ENCODE data around the gene STRADA.

The STRADA gene

DNA sequence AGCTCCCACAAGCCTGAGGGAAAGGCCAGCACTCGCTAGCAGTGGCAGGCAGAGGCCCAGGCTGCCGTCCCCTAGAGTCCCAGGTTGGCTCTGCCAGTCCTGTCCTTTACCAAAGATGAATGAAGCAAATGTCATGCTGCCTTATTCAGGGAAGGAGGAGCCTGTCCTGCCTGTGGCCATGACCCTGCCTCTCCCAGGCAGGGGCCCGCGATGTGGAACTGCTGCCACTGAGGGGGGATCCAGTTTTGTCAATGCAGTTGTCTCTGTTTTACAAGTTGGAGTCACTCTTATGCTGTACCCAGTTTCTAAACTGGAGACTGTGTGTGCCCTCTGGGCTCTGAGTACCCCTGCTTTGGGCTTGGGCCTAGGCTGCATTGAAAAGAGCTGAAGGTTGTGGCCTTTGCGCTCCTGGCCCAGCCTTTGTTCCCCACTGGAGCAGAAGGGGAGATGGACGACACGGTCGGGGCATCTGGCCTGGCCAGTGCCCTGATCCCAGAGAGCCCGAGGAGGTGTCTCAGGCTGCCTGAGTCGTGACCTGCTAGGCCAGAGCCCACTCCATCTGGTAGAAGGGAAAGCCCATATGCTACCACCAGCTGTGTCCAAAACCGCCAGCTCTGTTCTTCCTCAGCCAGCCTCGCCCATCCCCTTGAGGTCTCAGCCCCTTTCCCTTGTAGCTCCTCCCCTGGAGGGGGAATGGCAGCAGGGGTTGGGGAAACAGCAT, 47.2 kb downstream of the STRADA start:
- Histone ChIP-seq H3K9ac (ENCODE audit: low read depth, low read length) (no peak overlapping the region), H3K9me3 (ENCODE audit: control insufficient read depth, insufficient read depth, low read length) (no peaks in the 10 kb centered on the region), H3K36me3 (ENCODE audit: insufficient read depth, low read length) (peaks cover 3% of the 10 kb centered on the region; the same call in 1 of the 2 replicates), H3K4me1 (ENCODE audit: insufficient read depth, low read length) (peaks cover 14% of the 10 kb centered on the region; the same call in 1 of the 2 replicates)

DNA sequence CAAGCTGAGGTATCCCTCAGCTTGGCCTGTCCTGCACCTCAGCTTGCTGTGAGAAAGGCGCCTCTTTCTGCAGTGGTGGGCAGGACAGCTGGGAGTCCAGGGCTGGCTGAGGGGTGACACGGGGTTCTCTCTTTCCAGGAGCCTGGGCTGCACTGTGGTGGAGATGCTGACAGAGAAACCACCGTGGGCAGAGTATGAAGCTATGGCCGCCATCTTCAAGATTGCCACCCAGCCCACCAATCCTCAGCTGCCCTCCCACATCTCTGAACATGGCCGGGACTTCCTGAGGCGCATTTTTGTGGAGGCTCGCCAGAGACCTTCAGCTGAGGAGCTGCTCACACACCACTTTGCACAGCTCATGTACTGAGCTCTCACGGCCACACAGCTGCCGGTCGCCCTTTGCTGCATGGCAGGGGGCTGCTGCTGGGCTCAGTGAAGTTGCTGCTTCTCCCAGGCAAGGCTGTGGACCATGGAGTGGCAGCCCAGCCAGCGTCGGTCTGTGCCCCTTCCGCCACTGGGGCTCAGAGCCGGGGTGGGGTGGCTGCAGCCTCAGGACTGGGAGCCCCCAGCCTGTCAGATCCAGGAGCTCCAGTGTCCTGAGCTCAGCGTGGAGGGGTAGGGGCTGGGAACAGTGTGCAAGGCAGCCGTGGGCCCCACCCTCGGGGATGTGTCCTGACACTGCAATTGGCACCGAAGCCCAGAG, 48.0 kb downstream of the STRADA start:
- no peak overlapping the region for H3K9ac ChIP-seq (ENCODE audit: low read depth, low read length)
- peaks cover 14% of the 10 kb centered on the region; the same call in 1 of the 2 replicates for H3K4me1 ChIP-seq (ENCODE audit: insufficient read depth, low read length)

DNA sequence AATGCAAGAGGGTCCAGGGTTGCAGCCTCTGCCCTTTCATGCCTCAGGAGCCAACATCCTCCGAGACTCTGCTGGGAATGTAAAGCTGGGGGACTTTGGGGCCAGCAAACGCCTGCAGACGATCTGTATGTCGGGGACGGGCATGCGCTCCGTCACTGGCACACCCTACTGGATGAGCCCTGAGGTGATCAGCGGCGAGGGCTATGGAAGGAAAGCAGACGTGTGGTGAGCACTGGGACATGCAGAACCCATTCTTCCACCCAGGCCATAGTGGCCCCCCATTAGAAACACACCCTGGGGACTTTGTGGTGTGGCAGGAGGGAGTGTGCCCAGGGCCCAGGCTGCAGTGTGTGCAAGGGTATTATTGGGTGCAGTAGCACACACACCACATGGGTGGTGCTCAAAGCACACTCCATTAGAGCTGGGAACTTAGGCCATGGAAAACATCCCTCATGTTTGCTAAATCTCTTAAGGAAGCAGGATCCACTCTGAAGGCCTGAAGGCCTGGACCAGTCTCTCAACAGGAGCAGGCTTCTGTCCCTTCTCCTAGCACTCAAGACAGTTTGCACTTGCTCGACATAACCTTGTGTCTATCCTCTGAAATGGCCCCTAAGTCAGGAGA, 49.3 kb downstream of the STRADA start:
- Histone ChIP-seq H3K36me3 (ENCODE audit: insufficient read depth, low read length) (peaks cover 10% of the 10 kb centered on the region; the same call in 1 of the 2 replicates), H3K4me1 (ENCODE audit: insufficient read depth, low read length) (peaks cover 8% of the 10 kb centered on the region; the same call in 1 of the 2 replicates), H3K9ac (ENCODE audit: low read depth, low read length) (no peak overlapping the region), H3K9me3 (ENCODE audit: control insufficient read depth, insufficient read depth, low read length) (no peaks in the 10 kb centered on the region)

More for the DNA sequence above, 48.0 kb downstream of the STRADA start:
- Histone ChIP-seq H3K9me3 (ENCODE audit: control insufficient read depth, insufficient read depth, low read length) (no peaks in the 10 kb centered on the region), H3K36me3 (ENCODE audit: insufficient read depth, low read length) (peaks cover 7% of the 10 kb centered on the region; the same call in 1 of the 2 replicates)

DNA sequence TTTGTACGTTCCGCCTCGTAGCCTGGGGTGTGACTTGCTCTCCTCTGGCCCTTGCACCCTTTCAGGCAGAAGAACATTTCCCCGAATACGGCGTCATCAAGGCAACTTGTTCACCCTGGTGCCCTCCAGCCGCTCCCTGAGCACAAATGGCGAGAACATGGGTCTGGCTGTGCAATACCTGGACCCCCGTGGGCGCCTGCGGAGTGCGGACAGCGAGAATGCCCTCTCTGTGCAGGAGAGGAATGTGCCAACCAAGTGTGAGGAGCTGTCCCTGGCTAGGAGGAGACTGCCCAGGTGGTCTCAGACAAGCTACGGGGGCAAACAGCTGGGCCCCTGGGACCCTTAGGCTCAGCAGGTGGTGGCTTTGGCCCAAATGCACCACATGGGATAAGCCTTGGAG, 52.1 kb downstream of the STRADA start:
- peaks cover 15% of the 10 kb centered on the region; the same call in 1 of the 2 replicates for H3K36me3 ChIP-seq (ENCODE audit: insufficient read depth, low read length)
- H3K9ac ChIP-seq (ENCODE audit: low read depth, low read length): no peak overlapping the region

DNA sequence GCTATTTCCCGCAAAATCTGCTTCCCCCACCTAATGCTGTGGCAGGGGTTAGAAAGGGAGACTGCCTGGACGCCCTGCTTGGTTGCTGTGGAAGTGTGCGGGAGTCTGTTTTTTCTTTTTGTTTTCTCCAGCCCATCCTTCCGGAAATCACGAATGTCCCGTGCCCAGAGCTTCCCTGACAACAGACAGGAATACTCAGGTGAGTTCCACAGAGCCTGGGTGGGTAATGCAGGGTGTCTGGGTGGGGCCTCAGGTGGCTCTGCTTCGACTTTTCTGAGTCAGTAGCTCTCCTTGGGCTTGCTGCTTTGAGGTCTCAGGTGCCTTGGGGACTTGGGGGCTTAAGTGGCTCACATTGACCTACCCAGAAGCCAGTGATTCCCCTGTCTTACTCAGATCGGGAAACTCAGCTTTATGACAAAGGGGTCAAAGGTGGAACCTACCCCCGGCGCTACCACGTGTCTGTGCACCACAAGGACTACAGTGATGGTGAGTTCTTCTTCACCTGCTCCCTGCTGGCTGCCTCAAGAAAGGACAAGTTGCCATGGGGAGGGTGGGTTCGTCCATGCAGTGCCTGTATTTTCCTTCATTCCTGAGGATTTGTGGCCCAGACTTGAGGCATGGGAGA, 53.1 kb downstream of the STRADA start:
- Histone ChIP-seq H3K9ac (ENCODE audit: low read depth, low read length) (no peak overlapping the region), H3K4me1 (ENCODE audit: insufficient read depth, low read length) (no peaks in the 10 kb centered on the region), H3K9me3 (ENCODE audit: control insufficient read depth, insufficient read depth, low read length) (no peaks in the 10 kb centered on the region), H3K36me3 (ENCODE audit: insufficient read depth, low read length) (peaks cover 15% of the 10 kb centered on the region; the same call in 1 of the 2 replicates)

More for the DNA sequence above, 52.1 kb downstream of the STRADA start:
- H3K9me3 ChIP-seq (ENCODE audit: control insufficient read depth, insufficient read depth, low read length): no peaks in the 10 kb centered on the region
- peaks cover 3% of the 10 kb centered on the region; the same call in 1 of the 2 replicates for H3K4me1 ChIP-seq (ENCODE audit: insufficient read depth, low read length)

DNA sequence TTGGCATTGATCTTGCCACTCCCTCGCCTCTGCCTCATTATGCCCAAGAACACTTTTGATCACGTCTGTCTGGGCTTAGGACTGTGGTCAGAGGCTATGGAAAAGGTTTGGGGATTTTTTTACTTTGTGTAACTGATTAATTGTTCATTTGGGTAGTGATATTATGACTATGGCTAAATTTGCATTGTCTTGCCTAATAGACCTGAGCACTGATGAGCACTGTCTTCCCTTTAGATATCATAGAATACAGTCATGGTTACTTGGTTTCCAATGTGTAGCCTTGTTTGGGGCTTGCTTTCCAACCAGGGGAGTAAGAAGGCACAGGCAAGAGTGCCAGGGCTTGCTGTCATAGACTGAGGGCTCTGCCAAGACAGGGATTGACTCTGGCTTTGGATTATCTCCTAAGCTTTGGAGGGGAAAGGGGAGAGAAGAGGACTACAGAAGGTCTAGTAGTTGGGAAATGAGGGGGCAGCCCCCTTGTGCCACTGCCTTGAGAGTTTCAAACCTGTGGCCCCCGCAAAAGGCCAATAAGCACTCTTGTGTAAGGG, 55.4 kb downstream of the STRADA start:
- Histone ChIP-seq H3K9me3 (ENCODE audit: control insufficient read depth, insufficient read depth, low read length) (no peaks in the 10 kb centered on the region), H3K4me1 (ENCODE audit: insufficient read depth, low read length) (0 out of 2 replicates have a peak, but pooled peaks cover 3% of the 10 kb centered on the region), H3K9ac (ENCODE audit: low read depth, low read length) (no peak overlapping the region), H3K36me3 (ENCODE audit: insufficient read depth, low read length) (peaks cover 15% of the 10 kb centered on the region; the same call in 1 of the 2 replicates)

DNA sequence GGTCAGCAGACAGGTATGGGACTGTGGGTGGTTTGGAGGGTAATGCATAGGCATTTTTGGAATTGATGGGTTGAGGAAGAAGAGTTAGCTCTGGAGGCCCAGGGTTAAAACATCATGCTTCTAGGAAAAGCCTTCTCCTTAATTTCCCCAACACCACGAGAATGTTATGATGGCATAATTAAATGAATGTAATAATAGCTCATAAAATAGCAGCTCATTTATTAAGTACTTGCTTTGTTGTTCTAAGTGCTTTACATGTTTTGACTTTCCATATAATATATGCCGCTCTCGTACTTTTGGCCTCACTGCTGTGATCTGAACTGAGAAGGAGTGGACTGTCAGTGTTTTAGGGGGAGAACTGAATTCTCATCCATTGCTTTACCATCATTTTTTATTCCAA, 56.0 kb downstream of the STRADA start:
- peaks cover 15% of the 10 kb centered on the region; the same call in 1 of the 2 replicates for H3K36me3 ChIP-seq (ENCODE audit: insufficient read depth, low read length)
- no peak overlapping the region for H3K9ac ChIP-seq (ENCODE audit: low read depth, low read length)
- 0 out of 2 replicates have a peak, but pooled peaks cover 7% of the 10 kb centered on the region for H3K4me1 ChIP-seq (ENCODE audit: insufficient read depth, low read length)
- H3K9me3 ChIP-seq (ENCODE audit: control insufficient read depth, insufficient read depth, low read length): no peaks in the 10 kb centered on the region

DNA sequence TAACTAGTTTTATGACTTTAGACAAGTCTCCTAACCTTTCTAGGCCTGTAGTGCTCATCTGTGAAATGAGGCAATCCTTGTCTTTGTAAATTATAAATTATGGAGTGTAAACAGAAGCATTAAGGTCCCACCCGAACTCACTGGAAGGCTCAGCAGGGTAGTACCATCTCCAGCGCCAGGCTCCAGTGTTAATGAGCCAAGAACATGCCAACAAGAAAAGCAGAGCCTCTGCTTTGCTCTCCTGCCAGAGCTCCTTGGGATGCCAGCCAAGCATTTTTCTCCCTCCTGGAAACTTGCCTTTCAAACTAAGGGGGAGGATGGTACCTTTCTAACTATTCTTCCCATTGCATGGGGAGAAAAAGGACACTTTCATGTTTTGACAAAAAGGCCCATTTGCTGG, 56.6 kb downstream of the STRADA start:
- Histone ChIP-seq H3K36me3 (ENCODE audit: insufficient read depth, low read length) (peaks cover 11% of the 10 kb centered on the region; the same call in 1 of the 2 replicates), H3K9me3 (ENCODE audit: control insufficient read depth, insufficient read depth, low read length) (no peaks in the 10 kb centered on the region), H3K4me1 (ENCODE audit: insufficient read depth, low read length) (0 out of 2 replicates have a peak, but pooled peaks cover 7% of the 10 kb centered on the region), H3K9ac (ENCODE audit: low read depth, low read length) (no peak overlapping the region)

DNA sequence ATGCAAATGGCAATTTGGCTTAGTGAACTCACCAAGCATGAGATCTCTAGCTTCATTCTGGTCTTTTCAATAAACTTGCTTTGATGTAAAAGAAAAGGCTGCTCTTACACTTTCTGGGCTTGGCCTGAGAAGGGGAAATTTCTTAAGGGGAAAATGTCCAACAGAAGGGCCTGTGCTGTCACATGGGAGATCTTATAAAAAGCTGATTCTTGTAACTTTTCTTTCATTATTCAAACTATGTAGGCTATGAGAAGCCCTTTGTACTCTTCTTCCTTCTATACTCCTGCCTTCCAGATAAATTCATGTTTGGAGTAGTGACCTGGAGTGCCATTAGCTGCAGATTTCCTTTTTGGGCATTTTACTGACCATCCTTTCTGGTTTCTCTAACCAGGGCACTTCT, 58.6 kb downstream of the STRADA start:
- Histone ChIP-seq H3K4me1 (ENCODE audit: insufficient read depth, low read length) (0 out of 2 replicates have a peak, but pooled peaks cover 7% of the 10 kb centered on the region), H3K9ac (ENCODE audit: low read depth, low read length) (no peak overlapping the region), H3K36me3 (ENCODE audit: insufficient read depth, low read length) (peaks cover 5% of the 10 kb centered on the region; the same call in 1 of the 2 replicates), H3K9me3 (ENCODE audit: control insufficient read depth, insufficient read depth, low read length) (no peaks in the 10 kb centered on the region)

DNA sequence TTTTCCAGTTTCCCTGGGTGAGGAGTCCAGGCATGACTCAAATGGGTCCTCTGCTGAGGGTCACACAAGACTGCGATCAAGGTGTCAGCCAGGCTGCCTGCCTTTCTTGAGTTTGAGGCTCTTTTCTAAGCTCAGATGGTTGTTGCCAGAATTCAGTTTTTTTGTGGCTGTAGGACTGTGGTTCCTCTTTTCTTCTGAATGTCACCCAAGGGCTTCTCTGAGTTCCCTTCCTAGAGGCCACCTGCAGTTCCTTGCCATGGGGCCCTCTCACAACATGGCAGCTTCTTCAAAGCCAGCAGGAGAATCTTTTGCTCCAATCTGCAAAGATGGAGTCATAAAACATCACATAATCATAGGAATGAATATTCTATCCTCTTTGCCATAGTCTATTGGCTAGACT, 59.2 kb downstream of the STRADA start:
- H3K4me1 ChIP-seq (ENCODE audit: insufficient read depth, low read length): 0 out of 2 replicates have a peak, but pooled peaks cover 7% of the 10 kb centered on the region
- H3K36me3 ChIP-seq (ENCODE audit: insufficient read depth, low read length): peaks cover 5% of the 10 kb centered on the region; the same call in 1 of the 2 replicates
- H3K9ac ChIP-seq (ENCODE audit: low read depth, low read length): no peak overlapping the region
- H3K9me3 ChIP-seq (ENCODE audit: control insufficient read depth, insufficient read depth, low read length): no peaks in the 10 kb centered on the region

DNA sequence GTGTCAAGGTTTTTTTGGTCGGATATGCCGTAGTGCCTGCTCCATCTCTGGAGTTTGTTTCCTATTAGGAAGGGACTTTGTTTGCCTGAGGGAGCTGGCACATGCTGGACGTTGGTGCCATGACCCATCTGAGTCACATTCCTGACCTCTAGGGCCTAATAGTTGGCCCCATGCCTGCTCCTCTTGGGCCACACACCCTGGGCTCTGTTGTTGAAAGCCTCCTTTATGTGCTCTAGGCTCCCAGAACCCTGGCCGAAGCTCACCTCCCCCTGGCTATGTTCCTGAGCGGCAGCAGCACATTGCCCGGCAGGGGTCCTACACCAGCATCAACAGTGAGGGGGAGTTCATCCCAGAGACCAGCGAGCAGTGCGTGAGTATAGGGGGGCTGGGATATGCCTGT, 60.1 kb downstream of the STRADA start:
- Histone ChIP-seq H3K9ac (ENCODE audit: low read depth, low read length) (no peak overlapping the region), H3K4me1 (ENCODE audit: insufficient read depth, low read length) (0 out of 2 replicates have a peak, but pooled peaks cover 7% of the 10 kb centered on the region), H3K36me3 (ENCODE audit: insufficient read depth, low read length) (peaks cover 5% of the 10 kb centered on the region; the same call in 1 of the 2 replicates), H3K9me3 (ENCODE audit: control insufficient read depth, insufficient read depth, low read length) (no peaks in the 10 kb centered on the region)

DNA sequence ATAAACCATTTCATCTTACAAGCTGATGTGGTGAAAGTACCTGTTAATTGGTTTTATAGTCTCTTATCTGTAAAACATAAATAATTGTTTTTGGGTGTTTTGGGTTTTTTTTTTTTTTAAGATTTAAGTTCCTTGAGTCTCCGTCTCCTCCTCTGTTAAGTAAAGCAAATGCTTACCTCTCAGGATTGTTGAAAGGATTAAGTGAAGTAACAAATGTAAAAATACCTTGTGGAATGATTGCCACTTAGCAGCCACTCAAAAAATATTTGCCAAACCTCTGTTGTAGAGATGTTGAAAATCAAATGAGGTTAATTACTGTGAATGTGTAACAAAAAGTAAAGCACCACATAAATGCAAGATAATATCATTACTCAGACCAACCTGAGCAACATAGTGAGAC, 60.9 kb downstream of the STRADA start:
- H3K4me1 ChIP-seq (ENCODE audit: insufficient read depth, low read length): peaks cover 10% of the 10 kb centered on the region
- H3K36me3 ChIP-seq (ENCODE audit: insufficient read depth, low read length): peaks cover 5% of the 10 kb centered on the region; the same call in 1 of the 2 replicates
- H3K9ac ChIP-seq (ENCODE audit: low read depth, low read length): no peak overlapping the region
- H3K9me3 ChIP-seq (ENCODE audit: control insufficient read depth, insufficient read depth, low read length): no peaks in the 10 kb centered on the region

DNA sequence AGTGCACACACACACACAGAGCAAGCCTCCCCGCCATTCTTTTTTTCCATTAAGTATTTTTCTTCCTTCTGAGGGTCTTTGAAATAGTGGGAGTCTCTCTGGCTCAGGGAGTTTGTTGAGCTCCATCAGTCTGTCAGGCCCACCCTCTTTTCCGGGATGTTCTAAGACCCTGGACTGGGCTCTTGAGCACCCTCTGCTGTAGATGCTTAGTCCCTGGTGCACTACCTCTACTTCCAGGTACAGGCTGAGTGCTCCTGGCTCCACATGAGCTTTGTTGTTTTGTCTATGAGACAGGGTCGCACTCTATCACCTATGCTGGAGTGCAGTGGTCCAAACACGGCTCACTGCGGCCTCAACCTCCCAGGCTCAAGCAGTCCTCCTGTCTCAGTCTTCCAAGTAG, 62.4 kb downstream of the STRADA start:
- H3K4me1 ChIP-seq (ENCODE audit: insufficient read depth, low read length): peaks cover 22% of the 10 kb centered on the region
- no peaks in the 10 kb centered on the region for H3K36me3 ChIP-seq (ENCODE audit: insufficient read depth, low read length)
- no peaks in the 10 kb centered on the region for H3K9me3 ChIP-seq (ENCODE audit: control insufficient read depth, insufficient read depth, low read length)
- H3K9ac ChIP-seq (ENCODE audit: low read depth, low read length): no peak overlapping the region
